ACC112 (cell line): ENCODE results near the gene MRGPRX2.

ENCODE experiments used
- H2AFZ ChIP-seq: fragments of 200-600 bp; sonication (generic); one replicate; pipeline ENCODE4 v1.6.0; 2017; ENCODE audit warnings: antibody characterized with exemption, low read length; ENCODE audit not compliant: unreplicated experiment
- H3K27ac ChIP-seq: fragments of 200-600 bp; sonication (generic); 2 replicates; pipeline ENCODE4 v1.5.1; 2014; ENCODE audit warnings: low read depth, mild to moderate bottlenecking, antibody characterized with exemption, low read length, moderate library complexity
- H3K27me3 ChIP-seq: fragments of 200-600 bp; sonication (generic); 2 replicates; pipeline ENCODE4 v1.6.1; 2014; ENCODE audit warnings: mild to moderate bottlenecking, antibody characterized with exemption, low read length, moderate library complexity, mixed read lengths; ENCODE audit not compliant: insufficient read depth
- H3K36me3 ChIP-seq: fragments of 200-600 bp; sonication (generic); 2 replicates; pipeline ENCODE4 v1.6.1; 2016; ENCODE audit warnings: mild to moderate bottlenecking, antibody characterized with exemption, low read length, moderate library complexity, mixed read lengths; ENCODE audit not compliant: insufficient read depth
- H3K4me1 ChIP-seq: fragments of 200-600 bp; sonication (generic); one replicate; pipeline ENCODE4 v1.6.1; 2016; ENCODE audit warnings: low read length, mixed read lengths; ENCODE audit not compliant: insufficient read depth, unreplicated experiment, control insufficient read depth
- H3K4me3 ChIP-seq: fragments of 200-600 bp; sonication (generic); 2 replicates; pipeline ENCODE4 v1.5.1; 2014; ENCODE audit warnings: mild to moderate bottlenecking, low read depth, low read length
- H3K79me2 ChIP-seq: fragments of 200-600 bp; sonication (generic); one replicate; pipeline ENCODE4 v1.6.0; 2016; ENCODE audit warnings: low read length; ENCODE audit not compliant: control insufficient read depth, unreplicated experiment, insufficient read depth

MRGPRX2 gene

GRCh38 chr11:19012636-19013035 is 47.9 kb downstream of the MRGPRX2 start:
- Histone ChIP-seq H3K79me2 (no peaks in the 10 kb centered on the region), H3K27me3 (peaks cover 51% of the 10 kb centered on the region), H3K27ac (no peak overlapping the region), H3K4me3 (no peak overlapping the region), H2AFZ (no peak overlapping the region), H3K4me1 (no peaks in the 10 kb centered on the region), H3K36me3 (no peaks in the 10 kb centered on the region)
